Measurements from ENCODE around the gene CASP10. TPM values are rescaled to one million over a fixed set of nuclear protein-coding genes. Genes with fewer than 3 reads are reported as not detected.

Gene CASP10
- total RNA-seq, 2 experiments from 2014 or later, result 18.3 to 22.6 TPM

GRCh38 chr2:201156036-201156435 lies 26.9 kb upstream of the CASP10 start:
- H3K4me1 Mint-ChIP-seq (ENCODE audit: low read depth), result peaks cover 33% of the 10 kb centered on the region
- CTCF ChIA-PET, result interaction anchor here (1.2 to 2.2 kb wide), 4 partner anchors 14 to 87 kb away, joined by 3 to 8 read pairs (median 6); partner anchors contain the start of gene CASP10
- ATAC-seq, result no peak
- POLR2A ChIA-PET, result interaction anchor here (0.6 to 1.0 kb wide), 3 partner anchors 21 to 629 kb away, joined by 3 read pairs; no protein-coding TSS in a partner anchor
- no peaks in the 10 kb centered on the region for H3K9me3 Mint-ChIP-seq
- intact Hi-C loops (cut with micrococcal nuclease), result no loop called here
- no peaks in the 10 kb centered on the region for H3K27me3 Mint-ChIP-seq
- TF ChIP-seq CTCF (IDR thresholded peaks at IDR 0.05), result no peak
- no peak for DNase-seq
- peaks cover 70% of the 10 kb centered on the region for H3K36me3 Mint-ChIP-seq (ENCODE audit: low read depth)
- H3K27ac Mint-ChIP-seq, result peak overlapping the region; percentile 8
- H3K4me3 Mint-ChIP-seq, result no peak overlapping the region

- TF ChIP-seq CTCF (IDR thresholded peaks at IDR 0.05), result no peak
- CTCF ChIA-PET, result interaction anchor here (2.3 to 4.1 kb wide), 2 partner anchors 76 to 87 kb away, joined by 12 to 18 read pairs; partner anchors contain the start of gene HYCC2
- Mint-ChIP-seq H3K27ac (no peak overlapping the region), H3K4me1 (ENCODE audit: low read depth) (peaks cover 27% of the 10 kb centered on the region), H3K27me3 (no peaks in the 10 kb centered on the region), H3K36me3 (ENCODE audit: low read depth) (peaks cover 65% of the 10 kb centered on the region), H3K9me3 (no peaks in the 10 kb centered on the region), H3K4me3 (no peak overlapping the region)
- no peak for DNase-seq
- intact Hi-C loops (cut with micrococcal nuclease), result no loop called here
- POLR2A ChIA-PET, result interaction anchor here (2.2 kb wide), 1 partner anchor 40 kb away, joined by 14 read pairs; the partner anchor contains the start of gene CFLAR
- ATAC-seq, result no peak
Observed at GRCh38 chr2:201156640-201157039, 26.3 kb upstream of the CASP10 start.

- Mint-ChIP-seq H3K27ac (peak overlapping the region; percentile 85), H3K36me3 (ENCODE audit: low read depth) (peaks cover 68% of the 10 kb centered on the region), H3K27me3 (no peaks in the 10 kb centered on the region), H3K9me3 (no peaks in the 10 kb centered on the region), H3K4me3 (no peak overlapping the region), H3K4me1 (ENCODE audit: low read depth) (peaks cover 24% of the 10 kb centered on the region)
- DNase-seq, result no peak
- ChIA-PET POLR2A (interaction anchor here (1.0 to 2.2 kb wide), 6 partner anchors 10 to 181 kb away, joined by 3 to 14 read pairs (median 4); partner anchors contain the start of gene CFLAR), CTCF (interaction anchor here (0.8 to 4.2 kb wide), 28 partner anchors 8 to 287 kb away, joined by 3 to 27 read pairs (median 6); partner anchors contain the start of genes CFLAR, HYCC2, NDUFB3 and ORC2)
- no peak for TF ChIP-seq CTCF (IDR thresholded peaks at IDR 0.05)
- peak; percentile 28 for ATAC-seq
- intact Hi-C loops (cut with micrococcal nuclease), result no loop called here
Observed at GRCh38 chr2:201157694-201158093, 25.2 kb upstream of the CASP10 start.

DNA sequence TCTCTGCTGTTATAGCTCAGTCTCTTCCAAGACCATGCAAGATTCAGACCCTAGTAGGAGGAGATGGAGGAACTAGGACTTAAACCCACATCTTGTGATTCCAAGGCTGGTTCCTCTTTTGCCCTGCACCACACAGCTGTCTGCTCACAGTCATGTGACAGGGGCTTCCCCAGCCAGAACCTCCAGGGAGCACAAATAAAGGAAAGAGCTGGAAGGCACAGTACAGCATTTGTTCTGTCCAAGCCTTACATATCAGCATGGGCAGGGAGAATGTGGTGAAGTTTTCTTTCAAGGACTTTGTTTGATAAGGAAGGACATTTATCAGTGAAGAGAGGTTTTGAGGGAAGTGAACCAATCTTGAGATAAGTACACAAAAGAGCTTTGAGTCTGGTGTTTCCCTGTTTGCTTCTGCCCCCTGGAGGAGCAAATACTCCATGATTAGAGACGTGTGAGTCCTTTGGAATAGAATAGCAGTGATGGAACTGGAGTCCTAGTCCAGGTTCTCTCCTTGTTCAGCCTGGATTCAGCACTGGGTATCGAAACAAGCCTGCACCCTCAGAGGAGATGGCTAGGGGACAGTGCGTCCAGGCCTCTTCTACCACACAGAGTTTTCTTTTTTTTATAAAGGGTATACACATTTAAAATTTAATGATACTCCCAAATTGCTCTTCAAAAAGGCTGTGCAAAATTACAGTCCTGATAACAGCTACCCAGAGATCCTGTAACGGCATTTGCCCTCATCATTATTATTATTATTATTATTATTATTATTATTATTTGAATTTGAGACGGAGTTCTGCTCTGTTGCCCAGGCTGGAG lies 24.6 kb upstream of the CASP10 start:
- H3K9me3 Mint-ChIP-seq, result no peaks in the 10 kb centered on the region
- POLR2A ChIA-PET, result interaction anchor here (0.7 to 2.2 kb wide), 7 partner anchors 10 to 181 kb away, joined by 3 to 14 read pairs (median 4); partner anchors contain the start of gene CFLAR
- peak overlapping the region; percentile 85 for H3K27ac Mint-ChIP-seq
- CTCF ChIA-PET, result interaction anchor here (0.8 to 4.2 kb wide), 28 partner anchors 8 to 288 kb away, joined by 3 to 27 read pairs (median 6); partner anchors contain the start of genes CFLAR, HYCC2, NDUFB3 and ORC2
- no peak overlapping the region for H3K4me3 Mint-ChIP-seq
- TF ChIP-seq CTCF (IDR thresholded peaks at IDR 0.05), result peak; percentile 65
- peaks cover 24% of the 10 kb centered on the region for H3K4me1 Mint-ChIP-seq (ENCODE audit: low read depth)
- H3K36me3 Mint-ChIP-seq (ENCODE audit: low read depth), result peaks cover 69% of the 10 kb centered on the region
- intact Hi-C loops (cut with micrococcal nuclease), result no loop called here
- H3K27me3 Mint-ChIP-seq, result no peaks in the 10 kb centered on the region
- ATAC-seq, result peak; percentile 81
- DNase-seq, result peak; percentile 64
